Lower leg skin (tissue), 3 donors: ENCODE measurements around the gene EPHA1.

Experiments used
- CTCF ChIP-seq, 3 donors: fragments of 450-650 bp; IDR thresholded peaks; one replicate each; pipeline ENCODE4 v1.5.1; 2016; ENCODE audit warnings: antibody characterized with exemption in 3 of 3, mild to moderate bottlenecking in 3 of 3, moderate library complexity in 2 of 3
- POLR2A ChIP-seq, 2 donors: fragments of 450-650 bp; IDR thresholded peaks; one replicate each; pipeline ENCODE4 v1.6.1; 2016 to 2017; ENCODE audit warnings: antibody characterized with exemption in 2 of 2, mild to moderate bottlenecking in 1 of 2, moderate library complexity in 1 of 2

- TF ChIP-seq CTCF (IDR thresholded peaks at IDR 0.05) (no peak), POLR2A (IDR thresholded peaks at IDR 0.05) (no peak)
Observed at GRCh38 chr7:143360788-143361551, 47.7 kb downstream of the EPHA1 start.
